GM18909 (cell line): ENCODE measurements around the gene MED15.

Experiments
- ATAC-seq: cut with Tn5 transposase; IDR thresholded peaks from one replicate; pipeline ENCODE4 v1.9.1; 2021; ENCODE audit warnings: mild to moderate bottlenecking; ENCODE audit not compliant: unreplicated experiment, poor library complexity

MED15 gene

DNA sequence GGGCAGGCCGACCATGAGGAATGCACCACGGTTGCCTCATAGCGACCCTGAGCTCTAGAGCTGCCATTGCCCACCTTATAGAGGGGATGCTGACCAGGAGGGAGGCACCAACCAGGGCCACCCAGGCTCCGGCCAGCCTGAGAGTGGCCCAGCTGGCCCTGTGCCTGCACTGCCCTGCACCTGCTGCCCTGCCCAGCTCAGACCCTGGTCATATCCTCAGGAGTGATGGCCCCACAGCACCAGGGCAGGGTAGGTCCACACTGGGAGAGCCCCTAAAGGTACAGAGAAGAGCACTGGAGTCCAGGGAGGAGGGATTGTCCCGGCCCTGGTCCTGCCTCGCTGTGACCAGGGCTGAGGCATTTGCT is 127.8 kb downstream of the MED15 start:
- no peak for ATAC-seq

GRCh38 chr22:20636075-20636812 is 128.8 kb downstream of the MED15 start:
- no peak for ATAC-seq

DNA sequence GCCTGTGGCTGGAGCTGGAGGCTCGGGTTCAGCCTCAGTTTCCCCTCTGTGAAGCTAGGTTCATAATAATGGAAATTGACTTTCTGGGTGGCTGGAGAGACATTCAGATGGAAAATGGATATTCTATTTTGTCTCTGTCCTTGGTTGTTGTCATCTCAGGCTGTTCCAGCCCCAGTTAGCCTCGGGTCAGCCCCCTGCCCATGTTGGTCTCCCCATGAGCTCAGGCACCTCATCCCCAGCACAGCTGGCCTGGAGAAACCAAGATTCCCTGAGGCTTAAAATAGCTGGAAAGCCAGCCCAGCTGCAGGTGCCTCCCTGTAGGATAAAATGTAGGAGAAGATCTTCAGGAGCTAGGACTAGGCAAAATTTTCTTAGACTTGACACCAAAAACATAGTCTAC is 129.5 kb downstream of the MED15 start:
- ATAC-seq: no peak
